GM19238 (cell line): Measurements from ENCODE around the gene MOGAT2.
"Not testable (repeated sequence)": the region's sequence is repeated elsewhere in the genome, so short reads cannot be mapped to it uniquely, and the experiment has no call there.

Source experiments
- DNase-seq: peaks from one replicate; pipeline ENCODE4 v3.0.0; 2011; ENCODE audit warnings: low spot score; ENCODE audit not compliant: insufficient read length

MOGAT2 gene

DNA sequence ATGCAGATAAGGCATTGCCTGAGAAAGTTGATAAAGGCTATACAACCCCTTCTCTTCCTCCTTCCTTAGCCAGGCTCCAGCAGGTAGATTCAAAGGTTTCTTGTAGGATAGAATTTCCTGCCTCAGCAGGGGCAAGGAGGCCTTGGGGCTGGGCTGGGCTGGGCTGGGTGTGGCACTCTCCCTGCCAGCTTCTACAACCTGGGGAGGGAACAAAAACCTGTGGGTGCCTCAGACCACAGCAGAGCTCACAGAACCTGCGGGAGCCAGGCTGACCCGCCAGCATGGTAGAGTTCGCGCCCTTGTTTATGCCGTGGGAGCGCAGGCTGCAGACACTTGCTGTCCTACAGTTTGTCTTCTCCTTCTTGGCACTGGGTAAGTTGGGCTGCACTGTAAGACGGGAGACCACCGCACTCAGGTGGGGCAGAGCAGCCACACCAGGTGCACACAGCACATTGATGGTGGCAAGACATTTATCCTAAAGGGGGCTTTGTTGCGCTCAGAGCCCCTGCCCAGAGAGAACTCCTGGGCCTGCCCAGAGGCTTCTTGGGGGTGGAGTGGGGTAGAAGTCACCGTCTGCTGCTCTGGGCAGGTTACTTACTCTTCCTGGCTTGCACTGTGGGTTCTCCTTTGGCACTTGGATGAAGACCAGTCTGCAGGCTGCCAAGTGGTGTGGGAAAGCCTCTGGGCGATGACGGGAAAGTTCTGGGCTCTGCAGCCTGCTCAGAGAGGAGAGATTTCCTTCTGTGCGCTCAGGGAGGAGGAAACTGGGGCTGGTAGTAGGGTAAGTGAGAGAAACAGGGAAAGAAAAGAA, at the start of gene MOGAT2:
Gene MOGAT2, plus strand, starts transcription at position 231 of the 811 bp plus-strand sequence. Its CDS starts 51 bp downstream, at position 282.
- no peak for DNase-seq

DNA sequence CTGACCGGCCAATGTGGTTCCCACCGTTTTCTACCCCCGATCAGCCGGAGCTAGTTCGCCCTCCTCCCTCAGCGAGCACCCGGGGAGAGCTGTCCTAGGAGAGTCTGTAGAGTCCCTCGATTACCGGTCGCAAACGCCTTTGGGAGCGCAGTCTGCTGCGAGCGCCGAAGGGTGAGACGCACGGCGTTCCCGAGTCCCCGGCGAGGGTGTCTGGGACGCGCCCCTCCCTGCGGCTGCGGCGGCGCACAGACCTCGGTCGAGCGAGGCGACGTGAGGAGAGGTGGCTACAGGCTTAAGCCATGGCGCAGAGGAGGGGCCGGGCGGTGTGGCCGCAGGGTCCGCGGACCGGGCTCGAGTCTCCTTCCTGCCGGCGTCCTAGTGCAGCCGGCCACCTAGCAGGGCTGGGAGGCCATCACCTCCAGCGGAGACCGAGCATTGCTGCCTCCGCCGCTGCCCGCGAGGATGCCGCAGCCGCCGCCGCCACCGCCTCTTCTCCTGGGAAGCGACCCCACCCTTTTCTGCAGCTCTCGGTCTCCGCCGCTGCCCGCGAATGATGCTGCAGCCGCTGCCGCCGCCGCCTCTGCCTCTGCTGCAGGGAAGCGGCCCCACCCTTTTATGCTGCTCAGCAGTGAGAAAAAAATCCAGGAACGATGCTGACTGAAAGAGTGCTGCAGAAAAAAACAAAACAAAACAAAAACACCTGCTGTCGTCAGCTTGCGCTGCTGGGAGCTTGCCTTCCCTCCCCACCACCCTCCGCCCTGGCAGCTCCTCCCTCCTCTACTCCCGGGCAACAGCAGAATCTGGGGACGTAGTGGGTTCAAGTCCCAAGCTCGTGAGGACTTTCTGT, 49.0 kb upstream of the MOGAT2 start, which contains the start of gene MAP6:
Gene MAP6, minus strand, starts transcription at position 588 of the 847 bp plus-strand sequence. CDS start 669 bp downstream, outside the sequence.
- DNase-seq: peak; percentile 19

DNA sequence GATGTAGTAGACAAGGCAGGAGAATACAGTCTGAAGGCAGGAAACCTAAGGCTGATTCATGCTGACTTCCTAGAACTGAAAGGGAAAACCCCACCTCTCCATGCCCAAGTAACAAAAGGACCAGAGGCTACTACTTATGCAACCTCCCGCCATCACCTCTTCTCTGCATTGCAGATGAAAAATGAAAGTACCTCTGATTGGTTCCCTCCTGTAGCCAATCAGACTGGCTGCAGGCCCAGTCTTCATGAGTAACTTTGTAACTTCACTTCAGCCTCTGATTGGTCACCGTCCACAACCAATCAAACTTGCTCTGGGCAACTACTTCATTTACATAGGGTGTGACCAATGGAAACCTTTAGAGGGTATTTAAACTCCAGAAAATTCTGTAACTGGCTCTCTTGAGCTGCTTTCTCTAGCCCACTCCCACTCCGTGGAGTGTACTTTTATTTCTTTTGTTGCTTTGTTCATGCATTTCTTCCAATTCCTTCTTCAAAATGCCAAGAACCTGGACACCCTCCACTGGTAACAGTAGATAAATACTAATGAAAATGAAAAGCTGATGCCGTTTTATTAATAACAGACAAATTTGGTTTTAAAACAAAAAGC, 43.6 kb upstream of the MOGAT2 start:
- DNase-seq: no peak

DNA sequence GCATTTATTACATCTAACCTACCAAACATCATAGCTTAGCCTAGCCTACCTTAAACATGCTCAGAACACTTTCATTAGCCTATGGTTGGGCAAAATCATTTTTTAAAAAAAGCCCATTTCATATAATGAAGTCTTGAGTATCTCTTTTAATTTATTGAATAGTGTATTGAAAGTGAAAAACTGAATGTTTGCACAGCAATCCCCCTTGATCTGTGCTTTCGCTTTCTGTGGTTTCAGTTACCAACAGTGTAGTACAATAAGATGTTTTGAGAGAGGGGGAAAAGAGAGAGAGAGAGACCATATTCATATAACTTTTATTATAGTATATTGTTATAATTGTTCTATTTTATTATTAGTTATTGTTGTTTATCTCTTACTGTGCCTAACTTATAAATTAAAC, 40.4 kb upstream of the MOGAT2 start:
- DNase-seq: no peak

DNA sequence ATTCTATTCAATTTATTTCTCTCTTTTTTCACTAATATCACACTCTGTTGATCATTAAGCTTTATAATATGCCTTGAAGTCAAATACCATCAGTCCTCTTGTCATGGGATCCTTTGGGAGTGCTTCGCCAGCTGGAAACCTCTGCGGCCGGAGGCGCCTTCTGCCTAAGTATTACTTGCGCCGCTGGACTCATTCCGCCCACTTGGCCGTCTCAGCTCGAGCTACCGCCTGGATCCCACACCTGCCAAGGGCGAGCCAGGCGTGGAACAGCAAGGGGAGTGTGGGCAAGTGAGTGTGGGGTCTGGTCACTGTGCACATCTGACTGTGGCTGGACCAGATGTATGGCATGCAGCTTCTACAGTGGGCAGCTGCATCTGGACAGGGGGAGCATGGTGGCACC, 39.7 kb upstream of the MOGAT2 start:
- no peak for DNase-seq

DNA sequence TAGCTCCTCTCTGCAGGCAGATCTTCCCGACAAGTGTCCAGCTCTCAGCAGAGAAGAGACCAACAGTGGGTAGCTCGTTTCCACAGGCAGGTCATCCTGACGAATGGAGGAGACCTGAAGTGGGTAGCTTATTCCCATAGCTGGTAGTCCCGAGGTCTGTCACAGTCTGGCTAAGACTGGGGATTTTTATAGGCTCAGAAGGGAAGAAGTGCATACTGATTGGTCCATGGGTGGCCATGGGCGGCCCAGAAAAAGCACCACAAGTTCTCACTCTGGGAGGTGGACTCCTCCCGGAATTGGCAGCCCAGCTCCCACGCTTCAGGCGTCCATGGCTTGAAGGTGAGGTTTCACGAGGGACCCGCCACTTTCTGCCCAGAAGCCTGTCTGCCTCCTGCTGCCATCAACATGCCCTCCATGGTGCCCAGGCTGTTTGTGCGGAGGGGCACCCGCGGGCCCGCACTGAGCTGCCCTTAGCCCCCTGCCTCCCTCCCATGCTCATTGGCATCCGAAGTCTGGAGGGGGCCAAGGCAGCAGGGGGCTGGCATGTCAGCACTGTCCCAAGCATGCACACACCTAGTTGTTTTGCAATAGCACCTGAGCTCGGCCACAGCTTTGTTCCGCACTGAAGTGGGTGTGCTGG, 38.9 kb upstream of the MOGAT2 start:
- DNase-seq: no peak

DNA sequence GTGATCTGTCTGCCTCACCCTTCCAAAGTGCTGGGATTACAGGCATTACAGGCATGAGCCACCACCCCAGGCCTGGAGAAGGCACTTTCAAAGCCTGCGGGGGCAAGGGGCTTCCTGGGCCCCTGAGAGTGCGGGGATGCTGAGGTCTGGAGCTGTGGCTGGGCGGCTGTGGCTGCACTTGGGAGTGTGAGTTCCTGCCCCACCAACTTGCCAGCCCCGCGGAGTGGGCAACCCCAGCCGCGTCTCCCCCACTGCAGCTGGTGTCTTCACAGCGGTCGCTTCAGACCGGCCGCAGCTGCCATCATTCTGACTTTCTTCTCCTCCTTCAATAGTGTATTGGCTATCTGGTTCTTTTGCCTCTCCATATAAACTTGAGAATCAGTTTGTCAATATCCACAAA, 38.1 kb upstream of the MOGAT2 start:
- DNase-seq: no peak

DNA sequence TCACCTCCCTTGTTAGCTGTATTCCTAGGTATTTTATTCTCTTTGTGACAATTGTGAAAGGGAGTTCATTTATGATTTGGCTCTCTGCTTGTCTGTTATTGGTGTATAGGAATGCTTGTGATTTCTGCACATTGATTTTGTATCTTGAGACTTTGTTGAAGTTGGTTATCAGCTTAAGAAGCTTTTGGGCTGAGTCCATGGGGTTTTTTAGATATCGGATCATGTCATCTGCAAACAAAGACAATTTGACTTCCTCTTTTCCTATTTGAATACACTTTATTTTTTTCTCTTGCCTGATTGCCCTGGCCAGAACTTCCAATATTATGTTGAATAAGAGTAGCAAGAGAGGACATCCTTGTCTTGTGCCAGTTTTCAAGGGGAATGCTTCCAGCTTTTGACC, 33.8 kb upstream of the MOGAT2 start:
- not testable (repeated sequence) for DNase-seq

DNA sequence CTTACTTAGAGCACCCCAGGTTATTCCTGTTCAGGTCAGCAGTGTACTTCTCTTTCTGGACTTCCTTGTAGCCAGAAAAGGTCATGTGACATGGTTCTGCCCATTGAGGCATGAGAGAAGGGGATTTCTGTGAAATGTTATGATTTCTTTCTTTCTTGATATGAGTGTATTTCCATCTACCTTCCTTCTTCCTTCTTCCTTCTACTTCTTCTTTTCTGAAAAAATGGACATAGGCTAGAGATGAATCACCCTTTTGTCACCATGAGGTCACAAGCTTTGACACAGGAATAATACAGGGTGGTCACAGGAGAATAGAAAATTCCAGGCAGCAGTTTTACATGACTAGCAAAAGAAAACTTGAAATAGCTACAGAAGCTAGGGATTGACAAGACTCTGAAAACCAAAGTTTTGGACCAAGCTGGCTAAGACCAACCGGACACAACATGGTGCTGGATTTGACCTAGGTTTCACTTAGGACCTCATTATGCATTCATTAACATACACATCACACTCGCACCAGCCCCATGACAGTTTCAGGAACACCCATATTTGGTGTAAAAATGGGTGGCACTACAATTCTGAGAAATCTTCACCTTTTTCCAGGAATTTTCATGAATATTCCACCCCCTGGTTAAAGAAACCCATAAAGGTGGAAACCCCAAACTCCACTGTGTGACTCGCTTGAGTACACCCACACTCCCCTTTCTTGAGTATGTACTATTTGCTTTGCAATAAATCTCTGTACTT, 27.6 kb upstream of the MOGAT2 start:
- DNase-seq: peak; percentile 21

DNA sequence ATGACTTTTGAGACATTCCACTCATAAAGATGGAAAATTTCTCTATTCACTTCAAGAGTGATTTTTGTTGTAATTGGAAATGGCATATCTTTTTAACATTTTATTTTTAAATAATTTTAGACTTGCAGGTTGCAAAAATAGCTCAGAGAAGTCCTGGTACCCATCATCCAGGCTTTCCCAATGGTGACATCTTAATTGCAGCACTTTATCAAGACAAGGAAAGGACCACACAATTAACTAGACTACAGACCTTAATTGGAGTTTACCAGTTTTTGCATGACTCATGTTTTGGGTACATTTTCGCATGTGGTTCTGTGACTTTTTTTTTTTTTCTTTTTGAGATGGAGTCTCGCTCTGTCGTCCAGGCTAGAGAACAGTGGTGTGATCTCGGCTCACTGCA, 25.8 kb upstream of the MOGAT2 start:
- DNase-seq: no peak

DNA sequence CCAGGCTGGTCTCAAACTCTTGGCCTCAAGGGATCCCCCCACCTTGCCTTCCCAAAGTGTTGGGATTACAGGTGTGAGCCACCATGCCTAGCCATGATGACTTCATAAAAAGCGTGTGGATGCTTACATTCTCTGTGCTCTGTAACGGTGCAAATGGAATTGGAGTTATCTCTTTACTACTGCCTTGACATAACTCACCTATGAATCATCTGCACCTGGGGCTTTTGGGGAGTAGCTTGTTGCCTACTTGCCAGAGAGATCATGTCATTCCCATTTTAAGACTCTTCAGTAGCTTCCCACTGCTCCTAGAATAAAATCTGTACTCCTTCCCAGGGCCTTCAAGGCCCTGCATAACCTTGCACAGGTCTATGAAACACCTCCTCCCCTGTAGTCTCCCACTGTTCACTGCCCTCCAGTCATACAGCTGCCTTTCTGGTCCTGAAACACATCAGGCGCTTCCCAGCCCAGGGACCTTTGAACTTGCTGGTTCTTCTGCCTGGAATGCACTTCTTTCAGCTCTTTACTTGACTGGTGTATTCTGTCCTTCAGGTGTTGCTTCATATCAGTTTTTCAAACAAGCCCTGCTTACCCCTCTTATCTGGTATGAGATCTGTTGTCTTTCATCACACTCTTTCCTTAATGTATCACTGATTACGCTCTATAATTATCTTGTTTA, 19.6 kb upstream of the MOGAT2 start:
- no peak for DNase-seq

DNA sequence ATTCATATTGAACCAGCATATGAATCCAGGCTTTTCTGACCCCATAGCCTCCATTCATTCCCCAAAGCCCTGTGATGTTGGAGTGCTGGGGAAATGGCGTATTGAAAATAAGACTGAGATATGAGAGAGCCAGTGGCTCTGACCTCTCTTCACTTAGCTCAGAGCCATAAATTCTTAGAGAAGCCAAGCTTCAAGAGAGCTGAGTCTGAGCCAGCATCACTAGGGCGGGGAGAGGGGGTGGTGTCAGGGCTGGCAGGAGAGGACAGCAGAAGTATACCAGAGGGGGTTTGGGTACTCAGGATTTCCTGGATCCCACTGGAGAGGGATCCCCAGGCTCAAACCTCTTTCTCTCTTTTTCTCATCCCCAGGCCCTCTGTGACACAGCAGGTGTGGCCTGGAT, 16.7 kb upstream of the MOGAT2 start:
- no peak for DNase-seq

DNA sequence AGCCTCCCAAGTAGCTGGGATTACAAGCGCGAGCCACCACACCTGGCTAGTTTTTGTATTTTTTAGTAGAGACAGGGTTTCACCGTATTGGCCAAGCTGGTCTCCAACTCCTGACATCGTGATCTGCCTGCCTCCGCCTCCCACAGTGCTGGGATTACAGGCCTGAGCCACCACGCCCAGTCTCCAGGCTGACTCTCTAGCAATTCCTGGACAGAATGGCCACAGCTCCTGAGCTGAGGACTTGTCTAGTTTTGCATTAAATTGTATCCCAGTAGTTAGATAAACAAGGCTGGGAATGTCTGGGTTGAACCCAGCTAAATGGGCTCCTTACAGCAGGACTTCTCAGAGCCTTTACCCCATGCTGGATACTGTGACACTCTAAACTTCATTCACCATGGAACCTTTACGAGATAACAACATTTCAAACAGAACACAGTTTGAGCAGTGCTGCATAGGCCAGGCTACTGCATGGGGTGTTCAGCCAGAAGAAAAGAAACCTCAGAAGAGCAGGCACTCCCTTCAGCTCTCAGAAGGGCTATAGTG, 13.9 kb upstream of the MOGAT2 start:
- no peak for DNase-seq

DNA sequence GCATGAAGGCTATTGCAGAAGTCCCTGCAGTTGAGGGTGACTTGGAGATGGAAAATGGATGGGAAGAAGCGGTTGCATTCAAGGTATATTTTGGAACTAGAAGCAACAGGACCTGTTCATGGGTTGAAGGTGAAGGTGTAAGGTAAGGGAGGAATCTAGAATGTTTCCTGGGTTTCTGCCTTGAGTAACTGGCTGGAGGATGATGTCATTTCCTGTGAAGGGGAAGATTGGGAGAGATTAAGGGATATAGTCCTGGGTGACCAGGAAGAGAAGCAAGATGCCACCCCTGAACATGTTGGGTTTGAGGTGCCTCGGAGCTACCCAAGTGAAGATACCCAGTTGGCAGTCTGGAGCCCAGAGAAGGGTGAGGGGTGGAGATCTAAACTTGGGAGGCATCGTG, 12.1 kb upstream of the MOGAT2 start:
- DNase-seq: no peak

DNA sequence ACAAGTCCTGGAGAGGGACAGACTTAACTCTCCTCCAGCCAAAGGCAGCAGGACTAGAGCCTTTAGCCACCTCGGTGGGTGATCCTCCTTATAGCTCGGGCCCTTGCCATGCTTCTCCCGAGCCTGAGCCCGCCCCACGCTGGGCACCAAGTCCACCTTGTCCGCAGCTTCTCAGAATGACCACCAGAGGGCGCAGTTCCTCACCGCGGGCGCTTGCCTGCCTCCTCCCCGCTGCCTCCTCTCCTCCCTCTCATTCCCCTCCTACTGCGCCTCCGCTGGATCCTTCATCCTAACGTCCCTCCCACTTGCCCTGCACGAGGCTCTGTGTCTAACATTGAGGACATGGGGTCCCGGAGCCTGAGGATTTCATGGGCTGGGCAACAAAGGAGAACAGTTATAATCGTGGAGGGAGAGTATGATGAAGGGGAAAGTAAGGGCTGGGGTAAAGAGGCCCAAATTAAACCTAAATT, 11.3 kb upstream of the MOGAT2 start:
- DNase-seq: peak; percentile 70

DNA sequence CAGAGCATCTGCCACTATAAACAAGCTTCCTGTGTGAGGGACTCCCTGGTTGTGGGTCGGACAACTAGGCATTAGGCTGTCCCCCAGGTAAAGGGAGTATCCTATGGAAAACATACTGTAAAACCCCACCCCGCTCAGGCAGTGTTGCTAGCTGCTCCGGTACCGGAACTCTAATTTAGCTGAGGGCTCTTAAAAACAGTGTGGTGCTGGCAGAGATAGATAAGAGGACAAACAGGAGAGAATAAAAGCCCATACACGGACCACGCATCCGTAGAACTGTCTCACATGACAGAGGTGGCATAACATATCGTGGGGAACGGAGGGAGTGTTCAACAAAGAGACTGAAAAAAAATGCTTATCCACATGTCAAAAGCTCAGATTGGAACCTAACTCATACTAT, 3.4 kb upstream of the MOGAT2 start:
- no peak for DNase-seq

DNA sequence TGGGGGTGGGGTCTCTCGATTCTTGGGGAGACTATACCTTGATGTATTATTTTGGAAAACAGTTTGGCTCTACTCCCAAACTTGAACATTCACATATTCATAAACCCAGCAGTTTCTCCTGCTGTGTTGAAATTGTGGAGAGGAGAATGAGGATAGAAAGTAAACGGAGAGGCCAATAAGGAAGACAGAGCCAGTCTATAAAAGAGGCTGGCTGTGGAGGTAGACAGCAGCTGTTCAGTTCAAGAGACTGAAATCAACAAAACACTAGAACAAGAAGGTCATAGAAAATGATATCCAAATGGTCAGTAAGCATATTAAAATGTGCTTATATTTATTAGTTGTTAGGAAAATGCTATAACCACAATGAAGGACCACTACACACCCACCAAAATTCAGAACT, 1.9 kb upstream of the MOGAT2 start:
- no peak for DNase-seq

DNA sequence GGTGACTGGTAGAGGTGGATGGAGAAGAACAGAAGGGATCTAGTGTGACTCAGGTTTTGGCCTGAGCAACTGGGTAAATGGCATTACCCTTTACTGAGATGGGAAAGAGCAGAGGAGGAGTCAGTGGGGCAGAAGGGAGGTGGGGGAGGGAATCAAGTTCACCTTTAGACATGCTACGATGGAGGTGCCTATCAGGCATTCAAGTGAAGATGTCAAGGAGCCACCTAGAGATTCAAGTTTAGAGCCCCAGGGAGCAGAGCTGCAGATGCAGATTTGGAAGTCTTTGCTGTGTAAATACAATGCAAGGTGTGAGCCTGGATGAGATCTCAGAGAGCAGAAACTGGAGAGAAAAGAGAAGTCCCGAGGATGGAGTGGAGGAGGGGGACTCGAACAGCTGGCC, 979 bp upstream of the MOGAT2 start:
- DNase-seq: no peak

DNA sequence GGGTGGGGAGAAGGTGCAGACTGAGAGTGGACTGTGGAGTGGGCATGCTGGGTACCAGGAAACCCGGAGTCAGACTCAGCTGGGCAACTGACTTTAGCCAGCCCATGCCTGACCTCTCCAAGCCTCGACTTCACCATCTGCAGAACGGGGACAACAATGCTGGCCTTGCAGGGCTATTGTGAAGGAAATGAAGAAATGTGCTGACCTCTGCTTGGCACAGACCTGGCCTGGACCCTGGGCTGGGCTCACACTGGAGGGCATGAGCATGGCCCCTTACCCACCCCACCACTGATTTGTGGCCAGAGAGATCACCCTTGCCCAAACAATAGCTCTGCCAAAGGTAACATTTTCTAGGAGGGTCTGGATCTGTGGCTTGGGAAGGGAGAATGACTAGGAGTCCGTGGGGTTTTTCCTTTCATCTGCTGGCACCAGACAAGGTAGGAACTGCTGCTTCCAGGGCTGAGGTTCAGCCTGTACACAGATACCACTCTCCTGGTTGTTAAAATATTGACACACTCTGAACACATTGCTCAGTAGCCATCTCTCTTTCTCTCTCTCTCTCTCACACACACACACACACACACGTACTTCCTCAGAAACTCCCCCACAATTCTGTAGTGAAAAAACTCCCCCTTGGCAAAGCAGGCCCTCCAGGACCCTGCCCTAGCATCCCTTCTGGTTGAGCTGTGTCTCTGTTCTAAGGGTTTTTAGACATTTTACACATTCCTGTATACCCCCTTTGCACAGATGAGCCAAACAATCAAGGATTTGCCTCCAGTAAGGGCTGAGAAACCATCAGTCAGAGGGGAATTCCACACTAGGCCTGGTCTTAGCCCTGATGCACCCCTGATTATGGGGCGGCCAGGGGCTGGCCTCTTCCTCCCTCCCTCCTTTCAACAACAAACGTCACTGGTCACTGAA, 1.0 kb downstream of the MOGAT2 start:
- DNase-seq: no peak
